ENCODE results near the gene C4BPB. TPM values are rescaled to one million over a fixed set of nuclear protein-coding genes. Genes with fewer than 3 reads are reported as not detected.

C4BPB gene
- total RNA-seq (2021) (not detected in 2 replicates), Bru-seq, nascent RNA (not detected), BruChase-seq, experiment 1, labeled RNA remaining after a 2-hour chase (percentile 11 among the genes with signal in this experiment), BruChase-seq, experiment 2, labeled RNA remaining after a 6-hour chase (percentile 13 among the genes with signal in this experiment)
- long read RNA-seq, result 0 reads

GRCh38 chr1:207088701-207089626 lies at the start of gene C4BPB:
TSS of gene C4BPB (plus strand) at chr1:207088860. CDS start at chr1:207089532, 672 bp downstream.
- intact Hi-C loops (cut with micrococcal nuclease; ENCODE audit: unreplicated experiment), result no loop called here
- H3K4me3 ChIP-seq (ENCODE audit: low read depth, low read length, poor library complexity, severe bottlenecking), result no peak within 1 kb of the TSS
- peaks cover 27% of the 10 kb centered on the region for H3K27me3 ChIP-seq (replicated peaks; ENCODE audit: insufficient read depth, low read depth, low read length, poor library complexity)
- no peaks in the 10 kb centered on the region for H3K4me1 ChIP-seq (ENCODE audit: insufficient read depth, low read length, poor library complexity, severe bottlenecking)
- no peak within 1 kb of the TSS for H3K27ac ChIP-seq (ENCODE audit: low read depth, low read length, poor library complexity, severe bottlenecking)
- ChIA-PET CTCF (no interaction called here), POLR2A (ENCODE audit: low non-redundant PET) (no interaction called here)
- no peaks in the 10 kb centered on the region for H3K9me3 ChIP-seq (ENCODE audit: low read depth, low read length, poor library complexity, severe bottlenecking)
- no peaks in the 10 kb centered on the region for H3K36me3 ChIP-seq (ENCODE audit: insufficient read depth, low read length, poor library complexity, severe bottlenecking)
- TF ChIP-seq EZH2 (IDR thresholded peaks at IDR 0.05; ENCODE audit: borderline replicate concordance, low read depth, low read length, poor library complexity, severe bottlenecking), result no peak
- TF ChIP-seq CTCF (conservative IDR thresholded peaks at IDR 0.05; ENCODE audit: low read depth, low read length), result no peak
- BruUV-seq (replicated peaks), result no TSS peak
- no peak for DNase-seq (ENCODE audit: low spot score)

- ChIA-PET CTCF (no interaction called here), POLR2A (ENCODE audit: low non-redundant PET) (no interaction called here)
- intact Hi-C loops (cut with micrococcal nuclease; ENCODE audit: unreplicated experiment), result no loop called here
Observed at GRCh38 chr1:207039380-207040180, 49.1 kb upstream of the C4BPB start.

More at GRCh38 chr1:207039380-207040180, 49.1 kb upstream of the C4BPB start:
- H3K36me3 ChIP-seq (ENCODE audit: insufficient read depth, low read length, poor library complexity, severe bottlenecking), result no peaks in the 10 kb centered on the region
- no TSS peak for BruUV-seq (replicated peaks)
- H3K27me3 ChIP-seq (replicated peaks; ENCODE audit: insufficient read depth, low read depth, low read length, poor library complexity), result peaks cover 26% of the 10 kb centered on the region
- H3K27ac ChIP-seq (ENCODE audit: low read depth, low read length, poor library complexity, severe bottlenecking), result no peak overlapping the region
- no peaks in the 10 kb centered on the region for H3K9me3 ChIP-seq (ENCODE audit: low read depth, low read length, poor library complexity, severe bottlenecking)
- no peak overlapping the region for H3K4me3 ChIP-seq (ENCODE audit: low read depth, low read length, poor library complexity, severe bottlenecking)
- TF ChIP-seq EZH2 (IDR thresholded peaks at IDR 0.05; ENCODE audit: borderline replicate concordance, low read depth, low read length, poor library complexity, severe bottlenecking) (no peak), CTCF (conservative IDR thresholded peaks at IDR 0.05; ENCODE audit: low read depth, low read length) (no peak)
- H3K4me1 ChIP-seq (ENCODE audit: insufficient read depth, low read length, poor library complexity, severe bottlenecking), result no peaks in the 10 kb centered on the region
- DNase-seq (ENCODE audit: low spot score), result no peak
